Measurements from ENCODE around the gene HBB.
A peak's percentile ranks its signal among the peaks of the same experiment; 100 is the strongest.

The HBB gene

GRCh38 chr11:5233307-5233706 lies 6.4 kb upstream of the HBB start:
- DNase-seq = no peak
- TF ChIP-seq CTCF (IDR thresholded peaks at IDR 0.05; ENCODE audit: low read length) = no peak
- no peak for TF ChIP-seq EZH2phosphoT487 (IDR thresholded peaks at IDR 0.05; ENCODE audit: low read length)
- no peak for TF ChIP-seq EZH2 (optimal IDR thresholded peaks at IDR 0.05; ENCODE audit: low read depth, low read length)
- peaks cover 7% of the 10 kb centered on the region for H3K79me2 ChIP-seq (ENCODE audit: low read length)
- H3F3A ChIP-seq (ENCODE audit: insufficient read depth, low read length) = peaks cover 46% of the 10 kb centered on the region
- H3K4me1 ChIP-seq (ENCODE audit: low read length) = peaks cover 59% of the 10 kb centered on the region
- H3K27ac ChIP-seq (ENCODE audit: low read length) = peak overlapping the region; percentile 80; the same call in 1 of the 2 replicates
- H3K36me3 ChIP-seq (replicated peaks; ENCODE audit: insufficient read depth, low read length) = no peaks in the 10 kb centered on the region
- no peak overlapping the region for H2AFZ ChIP-seq (ENCODE audit: low read length)
- H3K9me2 ChIP-seq (replicated peaks; ENCODE audit: insufficient read depth, low read length) = no peaks in the 10 kb centered on the region
- H3K9me3 ChIP-seq (replicated peaks; ENCODE audit: insufficient read depth, low read length) = no peaks in the 10 kb centered on the region
- H3K9ac ChIP-seq (ENCODE audit: low read length) = no peak overlapping the region; the same call in 1 of the 2 replicates
- H4K20me1 ChIP-seq (ENCODE audit: insufficient read depth, low read length) = no peaks in the 10 kb centered on the region
- peak overlapping the region; percentile 59 for H3K4me2 ChIP-seq (ENCODE audit: low read depth, low read length)
- H3K4me3 ChIP-seq (ENCODE audit: low read length) = peak overlapping the region; percentile 40; the same call in 1 of the 2 replicates
- H3K27me3 ChIP-seq (replicated peaks; ENCODE audit: insufficient read depth, low read length) = no peaks in the 10 kb centered on the region

GRCh38 chr11:5232821-5233220 lies 6.0 kb upstream of the HBB start:
- Histone ChIP-seq H3K27ac (ENCODE audit: low read length) (no peak overlapping the region), H2AFZ (ENCODE audit: low read length) (no peak overlapping the region), H3K27me3 (replicated peaks; ENCODE audit: insufficient read depth, low read length) (no peaks in the 10 kb centered on the region), H3K4me2 (ENCODE audit: low read depth, low read length) (peak overlapping the region; percentile 59), H3F3A (ENCODE audit: insufficient read depth, low read length) (peaks cover 46% of the 10 kb centered on the region), H3K9ac (ENCODE audit: low read length) (no peak overlapping the region), H4K20me1 (ENCODE audit: insufficient read depth, low read length) (no peaks in the 10 kb centered on the region), H3K4me1 (ENCODE audit: low read length) (peaks cover 59% of the 10 kb centered on the region), H3K9me3 (replicated peaks; ENCODE audit: insufficient read depth, low read length) (no peaks in the 10 kb centered on the region), H3K9me2 (replicated peaks; ENCODE audit: insufficient read depth, low read length) (no peaks in the 10 kb centered on the region), H3K79me2 (ENCODE audit: low read length) (peaks cover 7% of the 10 kb centered on the region), H3K4me3 (ENCODE audit: low read length) (no peak overlapping the region), H3K36me3 (replicated peaks; ENCODE audit: insufficient read depth, low read length) (no peaks in the 10 kb centered on the region)
- no peak for DNase-seq
- TF ChIP-seq EZH2phosphoT487 (IDR thresholded peaks at IDR 0.05; ENCODE audit: low read length) (no peak), EZH2 (optimal IDR thresholded peaks at IDR 0.05; ENCODE audit: low read depth, low read length) (no peak), CTCF (IDR thresholded peaks at IDR 0.05; ENCODE audit: low read length) (no peak)

- peaks cover 7% of the 10 kb centered on the region for H3K79me2 ChIP-seq (ENCODE audit: low read length)
- H3F3A ChIP-seq (ENCODE audit: insufficient read depth, low read length) = peaks cover 46% of the 10 kb centered on the region
- H2AFZ ChIP-seq (ENCODE audit: low read length) = no peak overlapping the region
- no peaks in the 10 kb centered on the region for H3K27me3 ChIP-seq (replicated peaks; ENCODE audit: insufficient read depth, low read length)
- no peak overlapping the region for H3K4me3 ChIP-seq (ENCODE audit: low read length)
- H3K9me2 ChIP-seq (replicated peaks; ENCODE audit: insufficient read depth, low read length) = no peaks in the 10 kb centered on the region
- no peaks in the 10 kb centered on the region for H3K36me3 ChIP-seq (replicated peaks; ENCODE audit: insufficient read depth, low read length)
- peaks cover 60% of the 10 kb centered on the region for H3K4me1 ChIP-seq (ENCODE audit: low read length)
- TF ChIP-seq EZH2 (optimal IDR thresholded peaks at IDR 0.05; ENCODE audit: low read depth, low read length) (no peak), EZH2phosphoT487 (IDR thresholded peaks at IDR 0.05; ENCODE audit: low read length) (no peak), CTCF (IDR thresholded peaks at IDR 0.05; ENCODE audit: low read length) (no peak)
- no peak overlapping the region for H3K9ac ChIP-seq (ENCODE audit: low read length)
- DNase-seq = no peak
- no peak overlapping the region for H3K27ac ChIP-seq (ENCODE audit: low read length)
- no peaks in the 10 kb centered on the region for H4K20me1 ChIP-seq (ENCODE audit: insufficient read depth, low read length)
- no peaks in the 10 kb centered on the region for H3K9me3 ChIP-seq (replicated peaks; ENCODE audit: insufficient read depth, low read length)
- 0 out of 2 replicates have a peak overlapping the region, but pooled peaks have one; percentile 59 for H3K4me2 ChIP-seq (ENCODE audit: low read depth, low read length)
Measured at GRCh38 chr11:5232176-5232575, 5.3 kb upstream of the HBB start.

Measured in MM.1S (cell line).